ENCODE data around the gene DPF3. TPM values are rescaled to one million over a fixed set of nuclear protein-coding genes. Genes with fewer than 3 reads are reported as not detected.

The DPF3 gene
- total and polyA plus RNA-seq, 2 donors from 2014 or later: 2.3 to 2.8 TPM

DNA sequence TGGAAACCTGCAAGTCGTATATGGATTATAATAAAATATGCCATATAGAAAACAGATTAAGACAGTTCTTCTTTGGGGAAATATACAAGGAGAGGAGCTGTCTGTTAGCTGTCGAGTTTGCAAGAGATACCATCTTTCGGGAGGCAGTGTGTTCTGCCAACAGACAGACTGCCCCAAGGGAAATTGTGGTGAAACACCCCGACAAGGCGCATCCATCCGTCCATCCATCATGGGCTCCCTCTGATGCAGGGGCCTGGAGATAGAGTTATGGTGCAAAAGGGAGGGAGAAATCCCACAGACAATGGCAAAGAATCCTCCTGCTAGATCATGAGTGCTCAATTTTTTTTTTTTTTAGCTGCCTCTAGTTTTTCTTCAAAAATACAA, 156.3 kb downstream of the DPF3 start:
- Histone ChIP-seq H3K36me3 (ENCODE audit: control insufficient read depth in 2 of 3, insufficient read depth in 3 of 3, low read length in 3 of 3) (no peaks in the 10 kb centered on the region), H3K4me3 (ENCODE audit: low read length in 3 of 3) (no peak overlapping the region), H3K27ac (ENCODE audit: low read depth in 2 of 2, low read length in 2 of 2) (no peak overlapping the region), H3K9ac (ENCODE audit: low read length in 3 of 3) (no peak overlapping the region), H3K27me3 (ENCODE audit: control insufficient read depth, insufficient read depth, low read length) (no peaks in the 10 kb centered on the region), H3K4me1 (ENCODE audit: control insufficient read depth in 2 of 3, insufficient read depth in 2 of 3, low read depth in 1 of 3, low read length in 3 of 3) (no peaks in the 10 kb centered on the region), H3K9me3 (ENCODE audit: control insufficient read depth in 2 of 3, insufficient read depth in 1 of 3, low read length in 3 of 3) (no peaks in the 10 kb centered on the region)
- no peak for FAIRE-seq
- DNase-seq: peak in 1 of 5 donors; percentile 42
- intact Hi-C loops (cut with DNase I): no loop called here
- TF ChIP-seq, protein P1, sequence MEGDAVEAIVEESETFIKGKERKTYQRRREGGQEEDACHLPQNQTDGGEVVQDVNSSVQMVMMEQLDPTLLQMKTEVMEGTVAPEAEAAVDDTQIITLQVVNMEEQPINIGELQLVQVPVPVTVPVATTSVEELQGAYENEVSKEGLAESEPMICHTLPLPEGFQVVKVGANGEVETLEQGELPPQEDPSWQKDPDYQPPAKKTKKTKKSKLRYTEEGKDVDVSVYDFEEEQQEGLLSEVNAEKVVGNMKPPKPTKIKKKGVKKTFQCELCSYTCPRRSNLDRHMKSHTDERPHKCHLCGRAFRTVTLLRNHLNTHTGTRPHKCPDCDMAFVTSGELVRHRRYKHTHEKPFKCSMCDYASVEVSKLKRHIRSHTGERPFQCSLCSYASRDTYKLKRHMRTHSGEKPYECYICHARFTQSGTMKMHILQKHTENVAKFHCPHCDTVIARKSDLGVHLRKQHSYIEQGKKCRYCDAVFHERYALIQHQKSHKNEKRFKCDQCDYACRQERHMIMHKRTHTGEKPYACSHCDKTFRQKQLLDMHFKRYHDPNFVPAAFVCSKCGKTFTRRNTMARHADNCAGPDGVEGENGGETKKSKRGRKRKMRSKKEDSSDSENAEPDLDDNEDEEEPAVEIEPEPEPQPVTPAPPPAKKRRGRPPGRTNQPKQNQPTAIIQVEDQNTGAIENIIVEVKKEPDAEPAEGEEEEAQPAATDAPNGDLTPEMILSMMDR (IDR thresholded peaks at IDR 0.05; ENCODE audit: borderline replicate concordance, extremely low read depth, insufficient read depth): no peak

DNA sequence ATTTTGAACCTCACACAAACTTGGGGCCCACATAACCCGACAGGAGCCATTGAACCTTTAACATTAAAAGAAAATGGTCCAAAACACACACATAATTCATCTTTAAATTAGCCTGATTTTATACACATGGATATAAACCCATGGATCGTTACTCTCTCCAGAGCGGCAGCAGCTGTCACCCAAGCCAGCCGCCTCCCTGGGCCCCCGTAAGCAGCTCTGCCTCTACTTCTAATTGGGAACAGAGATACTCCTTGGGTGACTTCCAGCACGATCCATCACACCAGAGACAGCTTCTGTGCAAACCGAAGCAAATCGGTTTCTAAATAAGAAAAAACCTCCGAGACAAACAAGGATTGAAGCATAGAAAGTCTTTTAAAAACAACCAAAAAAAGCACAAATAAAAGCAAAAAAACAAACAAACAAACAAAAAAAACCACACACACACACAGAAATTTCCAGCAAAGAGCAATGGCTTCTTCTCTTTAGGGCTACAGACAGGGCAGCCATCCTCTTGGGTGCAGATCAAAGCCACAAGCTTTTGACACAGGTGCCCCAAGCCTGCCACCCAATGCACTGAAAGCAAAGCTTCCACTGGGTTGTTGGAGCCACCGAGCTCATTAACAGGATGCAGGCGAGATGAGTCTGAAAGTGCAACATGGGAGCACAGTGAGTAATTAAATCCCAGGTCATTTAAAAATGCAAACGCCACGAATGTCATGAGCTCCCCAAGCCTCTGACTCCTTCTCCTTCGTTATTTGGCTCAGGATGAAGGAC, 156.9 kb downstream of the DPF3 start:
- intact Hi-C loops (cut with DNase I): no loop called here
- no peaks in the 10 kb centered on the region for H3K4me1 ChIP-seq (ENCODE audit: control insufficient read depth in 2 of 3, insufficient read depth in 2 of 3, low read depth in 1 of 3, low read length in 3 of 3)
- H3K27ac ChIP-seq (ENCODE audit: low read depth in 2 of 2, low read length in 2 of 2): no peak overlapping the region
- H3K9ac ChIP-seq (ENCODE audit: low read length in 3 of 3): no peak overlapping the region
- H3K9me3 ChIP-seq (ENCODE audit: control insufficient read depth in 2 of 3, insufficient read depth in 1 of 3, low read length in 3 of 3): no peaks in the 10 kb centered on the region
- TF ChIP-seq, protein P1 (IDR thresholded peaks at IDR 0.05; ENCODE audit: borderline replicate concordance, extremely low read depth, insufficient read depth): no peak
- DNase-seq (peak in 4 of 5 donors; percentile 30 to 89 (median 58)), FAIRE-seq (no peak)
- no peak overlapping the region for H3K4me3 ChIP-seq (ENCODE audit: low read length in 3 of 3)
- no peaks in the 10 kb centered on the region for H3K36me3 ChIP-seq (ENCODE audit: control insufficient read depth in 2 of 3, insufficient read depth in 3 of 3, low read length in 3 of 3)
- no peaks in the 10 kb centered on the region for H3K27me3 ChIP-seq (ENCODE audit: control insufficient read depth, insufficient read depth, low read length)

DNA sequence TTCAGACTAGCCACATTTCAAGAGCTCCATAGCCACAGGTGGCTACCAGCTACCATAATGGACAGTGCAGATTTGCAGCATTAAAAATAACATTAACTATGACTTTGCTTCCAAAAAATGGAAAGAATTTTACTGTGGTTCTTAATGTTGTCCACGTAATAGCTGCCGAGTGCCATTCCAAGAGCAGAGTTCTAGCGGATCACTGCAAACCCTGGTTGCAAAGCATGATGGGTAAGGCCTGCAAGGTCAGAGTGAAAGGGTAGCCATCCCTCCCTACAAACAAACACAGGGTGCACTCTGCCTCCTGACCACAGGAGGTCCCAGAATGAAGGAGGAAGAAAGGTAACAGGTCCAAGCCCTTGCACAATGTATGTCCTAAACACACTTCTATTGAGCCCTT, 157.6 kb downstream of the DPF3 start:
- intact Hi-C loops (cut with DNase I): no loop called here
- TF ChIP-seq, protein P1 (IDR thresholded peaks at IDR 0.05; ENCODE audit: borderline replicate concordance, extremely low read depth, insufficient read depth): no peak
- Histone ChIP-seq H3K4me1 (ENCODE audit: control insufficient read depth in 2 of 3, insufficient read depth in 2 of 3, low read depth in 1 of 3, low read length in 3 of 3) (no peaks in the 10 kb centered on the region), H3K4me3 (ENCODE audit: low read length in 3 of 3) (no peak overlapping the region), H3K36me3 (ENCODE audit: control insufficient read depth in 2 of 3, insufficient read depth in 3 of 3, low read length in 3 of 3) (no peaks in the 10 kb centered on the region), H3K27me3 (ENCODE audit: control insufficient read depth, insufficient read depth, low read length) (no peaks in the 10 kb centered on the region), H3K9ac (ENCODE audit: low read length in 3 of 3) (no peak overlapping the region), H3K27ac (ENCODE audit: low read depth in 2 of 2, low read length in 2 of 2) (no peak overlapping the region), H3K9me3 (ENCODE audit: control insufficient read depth in 2 of 3, insufficient read depth in 1 of 3, low read length in 3 of 3) (no peaks in the 10 kb centered on the region)
- FAIRE-seq: no peak
- DNase-seq: peak in 1 of 5 donors; percentile 70
